Gastroesophageal sphincter (tissue), 4 donors: ENCODE data around the gene FGF19. TPM values are rescaled to one million over a fixed set of nuclear protein-coding genes. Genes with fewer than 3 reads are reported as not detected.

ENCODE experiments used
- ATAC-seq: fragments of 150-250 bp; one replicate; pipeline ENCODE4 v1.9.1; 2016; ENCODE audit warnings: mild to moderate bottlenecking, moderate library complexity
- H3K27ac ChIP-seq, 4 donors: fragments of 200-600 bp; sonication (generic) in 3 of 4; 1 replicate in 3 of 4; 2 replicates in 1 of 4; pipeline ENCODE4 v1.5.1; 2016 to 2019
- H3K27me3 ChIP-seq: fragments of 200-600 bp; sonication (generic); one replicate; pipeline ENCODE4 v1.5.1; 2019
- H3K36me3 ChIP-seq, 2 donors: fragments of 200-600 bp; sonication (generic); one replicate each; pipeline ENCODE4 v1.5.1; 2019; ENCODE audit warnings: control low read depth in 1 of 2
- H3K4me1 ChIP-seq, 3 donors: fragments of 200-600 bp; sonication (generic); 1 replicate in 2 of 3; 2 replicates in 1 of 3; pipeline ENCODE4 v1.5.1; 2016 to 2019; ENCODE audit warnings: control low read depth in 2 of 3
- H3K4me3 ChIP-seq, 2 donors: fragments of 200-600 bp; sonication (generic); one replicate each; pipeline ENCODE4 v1.5.1; 2019; ENCODE audit warnings: mild to moderate bottlenecking in 1 of 2, moderate library complexity in 1 of 2
- H3K9me3 ChIP-seq, 3 donors: fragments of 200-600 bp; sonication (generic); one replicate each; pipeline ENCODE4 v1.5.1; 2017 to 2019; ENCODE audit warnings: control low read depth in 2 of 3
- EP300 ChIP-seq: sonication (generic); formaldehyde crosslinking; IDR thresholded peaks from one replicate; pipeline ENCODE4 v1.6.1; 2017; ENCODE audit warnings: antibody characterized with exemption, mild to moderate bottlenecking
- POLR2A ChIP-seq, 2 donors: fragments of 450-650 bp; IDR thresholded peaks; one replicate each; pipeline ENCODE4 v1.6.1; 2017; ENCODE audit warnings: antibody characterized with exemption in 2 of 2, mild to moderate bottlenecking in 2 of 2, moderate library complexity in 1 of 2
- POLR2AphosphoS5 ChIP-seq: sonication (generic); formaldehyde crosslinking; IDR thresholded peaks from one replicate; pipeline ENCODE4 v1.6.1; 2017; ENCODE audit warnings: antibody characterized with exemption
- WGBS, 2 donors: methylation state at CpG; one replicate each; pipeline ENCODE4 v1.1.5; 2018; ENCODE audit warnings: low coverage in 1 of 2; 5-methylcytosine and 5-hydroxymethylcytosine counted together
- total RNA-seq, 4 donors: library from RNA; depleted of rRNA; stranded (reverse); fragments of >200 nt; gene quantifications; one replicate each; pipeline ENCODE4 v1.1.0, GENCODE V29; 2016
- TF ChIP-seq, protein P1 (sequence below), 4 experiments: fragments of 200-600 bp in 2 of 4; fragments of 450-650 bp in 2 of 4; sonication (generic) in 1 of 4; IDR thresholded peaks; one replicate each; pipeline ENCODE4 v1.5.1; 2017 to 2019; ENCODE audit warnings: antibody characterized with exemption in 4 of 4, mild to moderate bottlenecking in 2 of 4, moderate library complexity in 2 of 4

FGF19 gene
- total RNA-seq, 4 donors from 2014 or later = not detected

GRCh38 chr11:69748637-69749036 is 44.8 kb upstream of the FGF19 start:
- ATAC-seq = no peak
- peaks cover 56% of the 10 kb centered on the region for H3K27me3 ChIP-seq
- 20 to 60% methylated on average over 1 of the region's 11 CpGs for WGBS, 2 donors

GRCh38 chr11:69746752-69747742 is 43.2 kb upstream of the FGF19 start:
- H3K27me3 ChIP-seq = peaks cover 47% of the 10 kb centered on the region
- no peak for TF ChIP-seq POLR2AphosphoS5
- TF ChIP-seq POLR2A (IDR thresholded peaks at IDR 0.05) = no peak
- TF ChIP-seq, protein P1, sequence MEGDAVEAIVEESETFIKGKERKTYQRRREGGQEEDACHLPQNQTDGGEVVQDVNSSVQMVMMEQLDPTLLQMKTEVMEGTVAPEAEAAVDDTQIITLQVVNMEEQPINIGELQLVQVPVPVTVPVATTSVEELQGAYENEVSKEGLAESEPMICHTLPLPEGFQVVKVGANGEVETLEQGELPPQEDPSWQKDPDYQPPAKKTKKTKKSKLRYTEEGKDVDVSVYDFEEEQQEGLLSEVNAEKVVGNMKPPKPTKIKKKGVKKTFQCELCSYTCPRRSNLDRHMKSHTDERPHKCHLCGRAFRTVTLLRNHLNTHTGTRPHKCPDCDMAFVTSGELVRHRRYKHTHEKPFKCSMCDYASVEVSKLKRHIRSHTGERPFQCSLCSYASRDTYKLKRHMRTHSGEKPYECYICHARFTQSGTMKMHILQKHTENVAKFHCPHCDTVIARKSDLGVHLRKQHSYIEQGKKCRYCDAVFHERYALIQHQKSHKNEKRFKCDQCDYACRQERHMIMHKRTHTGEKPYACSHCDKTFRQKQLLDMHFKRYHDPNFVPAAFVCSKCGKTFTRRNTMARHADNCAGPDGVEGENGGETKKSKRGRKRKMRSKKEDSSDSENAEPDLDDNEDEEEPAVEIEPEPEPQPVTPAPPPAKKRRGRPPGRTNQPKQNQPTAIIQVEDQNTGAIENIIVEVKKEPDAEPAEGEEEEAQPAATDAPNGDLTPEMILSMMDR (IDR thresholded peaks at IDR 0.05) = no peak
- no peak for TF ChIP-seq EP300
- H3K4me3 ChIP-seq = no peak overlapping the region
- no peak overlapping the region for H3K27ac ChIP-seq
- no peak for ATAC-seq
- no peaks in the 10 kb centered on the region for H3K9me3 ChIP-seq
- no peaks in the 10 kb centered on the region for H3K4me1 ChIP-seq
- H3K36me3 ChIP-seq = no peaks in the 10 kb centered on the region
- WGBS, 2 donors = 67 to 89% methylated on average over 6 to 7 of the region's 29 CpGs

More at GRCh38 chr11:69748637-69749036, 44.8 kb upstream of the FGF19 start:
- H3K4me1 ChIP-seq = no peaks in the 10 kb centered on the region
- TF ChIP-seq POLR2AphosphoS5 (no peak), EP300 (no peak), POLR2A (IDR thresholded peaks at IDR 0.05) (no peak)
- TF ChIP-seq, protein P1 (IDR thresholded peaks at IDR 0.05) = no peak
- H3K36me3 ChIP-seq = no peaks in the 10 kb centered on the region
- H3K9me3 ChIP-seq = no peaks in the 10 kb centered on the region
- no peak overlapping the region for H3K27ac ChIP-seq
- no peak overlapping the region for H3K4me3 ChIP-seq

DNA sequence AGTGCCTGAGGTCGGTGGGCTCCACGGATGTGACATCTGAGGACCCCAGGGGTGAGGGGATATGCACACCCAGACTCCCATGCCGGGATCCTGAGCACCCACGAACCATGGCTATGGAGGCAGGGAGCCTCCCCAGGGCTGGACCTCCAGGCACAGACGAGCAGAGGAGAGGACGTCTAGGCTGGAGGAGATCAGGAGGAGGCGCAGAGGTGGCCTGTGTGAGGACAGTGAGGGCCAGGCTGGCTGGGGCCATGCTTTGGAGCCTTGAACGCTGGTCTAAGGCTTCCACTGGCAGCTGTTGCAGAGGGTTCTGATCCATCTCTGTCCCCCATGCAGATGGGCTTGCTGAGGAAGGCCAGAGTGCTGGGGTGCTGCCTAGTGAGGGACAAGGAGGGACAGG is 42.3 kb upstream of the FGF19 start:
- 66 to 73% methylated on average over 4 to 8 of the region's 8 CpGs for WGBS, 2 donors
- Histone ChIP-seq H3K27me3 (peaks cover 47% of the 10 kb centered on the region), H3K27ac (no peak overlapping the region), H3K4me3 (no peak overlapping the region), H3K4me1 (no peaks in the 10 kb centered on the region), H3K9me3 (no peaks in the 10 kb centered on the region), H3K36me3 (no peaks in the 10 kb centered on the region)
- ATAC-seq = no peak
- TF ChIP-seq EP300 = no peak
- no peak for TF ChIP-seq POLR2A (IDR thresholded peaks at IDR 0.05)
- TF ChIP-seq, protein P1 (IDR thresholded peaks at IDR 0.05) = no peak
- no peak for TF ChIP-seq POLR2AphosphoS5

DNA sequence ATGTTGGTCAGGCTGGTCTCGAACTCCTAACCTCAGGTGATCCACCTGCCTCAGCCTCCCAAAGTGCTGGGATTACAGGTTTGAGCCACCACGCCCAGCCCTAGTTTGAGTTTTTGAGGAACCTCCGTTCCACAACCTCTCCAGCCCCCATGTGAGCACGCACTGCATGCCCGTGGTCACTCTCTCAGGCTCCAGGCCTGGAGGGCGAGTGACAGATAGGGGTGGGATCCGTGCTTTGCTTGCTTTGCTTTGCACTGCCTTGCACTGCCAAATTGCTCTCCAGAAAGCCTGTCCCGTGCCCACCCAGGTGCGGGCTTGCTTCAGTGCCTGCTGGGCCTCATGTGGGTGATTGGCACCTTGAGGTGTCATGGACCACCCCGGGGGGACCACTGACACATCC is 41.4 kb upstream of the FGF19 start:
- no CpG with 5 or more reads among the region's 10 CpGs for WGBS, 2 donors
- peaks cover 0 to under 1% (median 0%) of the 10 kb centered on the region in 3 donors for H3K9me3 ChIP-seq

More for the DNA sequence above, 41.4 kb upstream of the FGF19 start:
- peaks cover 45% of the 10 kb centered on the region for H3K27me3 ChIP-seq
- ATAC-seq = no peak
- H3K36me3 ChIP-seq = no peaks in the 10 kb centered on the region
- no peak for TF ChIP-seq POLR2AphosphoS5
- TF ChIP-seq, protein P1 (IDR thresholded peaks at IDR 0.05) = no peak
- no peak for TF ChIP-seq EP300
- TF ChIP-seq POLR2A (IDR thresholded peaks at IDR 0.05) = no peak
- no peak overlapping the region for H3K27ac ChIP-seq
- H3K4me1 ChIP-seq = no peaks in the 10 kb centered on the region
- H3K4me3 ChIP-seq = no peak overlapping the region
